NAMALWA (cell line): Measurements from ENCODE around the gene PIN4.
"Not testable (repeated sequence)": the region's sequence is repeated elsewhere in the genome, so short reads cannot be mapped to it uniquely, and the experiment has no call there.

Experiments used
- DNase-seq: peaks from one replicate; pipeline ENCODE4 v3.0.0-alpha.2; 2015; ENCODE audit warnings: low spot score

PIN4 gene

DNA sequence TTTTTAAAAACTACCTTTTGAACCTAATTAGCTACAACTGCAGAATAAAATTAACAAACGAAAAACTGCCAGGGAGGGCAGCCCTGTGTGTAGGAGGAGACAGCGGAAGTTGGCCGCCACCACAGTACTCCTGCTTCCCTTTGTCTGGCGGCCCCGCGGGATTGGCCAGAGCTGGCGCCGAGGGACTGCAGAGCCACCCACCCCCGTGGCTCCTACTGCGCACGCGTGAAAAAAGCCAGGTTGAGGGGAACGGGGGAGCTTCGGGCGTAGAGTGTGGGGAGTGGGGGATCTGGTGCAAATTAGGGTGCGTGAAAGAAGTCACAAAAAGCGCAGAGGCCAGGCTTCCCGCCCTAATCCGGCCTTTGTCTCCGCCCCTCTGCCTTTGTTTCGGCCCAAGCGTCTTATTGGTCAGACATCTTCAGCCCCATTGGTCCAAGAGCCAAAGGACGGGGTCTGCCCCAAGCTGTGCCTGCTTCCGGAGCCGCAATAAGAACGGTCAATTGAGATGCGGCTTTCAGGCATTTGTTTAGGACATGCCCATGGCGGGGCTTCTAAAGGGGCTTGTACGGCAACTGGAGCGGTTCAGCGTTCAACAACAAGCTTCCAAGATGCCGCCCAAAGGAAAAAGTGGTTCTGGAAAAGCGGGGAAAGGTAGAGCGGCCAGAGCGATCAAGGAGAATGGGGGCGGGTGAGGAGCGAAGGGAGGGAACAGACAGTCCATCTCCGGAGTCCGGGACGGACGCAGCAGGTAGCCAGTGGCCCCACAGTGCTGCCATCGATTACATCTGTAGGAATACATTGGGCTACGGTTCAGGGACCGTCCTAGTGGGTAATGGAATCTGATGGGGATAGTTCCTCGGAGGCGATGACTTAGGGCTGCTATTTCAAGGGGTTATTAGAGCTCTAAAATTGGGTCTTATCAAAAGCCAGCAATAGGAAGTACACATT is at the start of gene PIN4:
Gene PIN4, plus strand, starts transcription at position 580 of the 948 bp plus-strand sequence. Its CDS starts 29 bp downstream, at position 609.
- peak; percentile 96 for DNase-seq

DNA sequence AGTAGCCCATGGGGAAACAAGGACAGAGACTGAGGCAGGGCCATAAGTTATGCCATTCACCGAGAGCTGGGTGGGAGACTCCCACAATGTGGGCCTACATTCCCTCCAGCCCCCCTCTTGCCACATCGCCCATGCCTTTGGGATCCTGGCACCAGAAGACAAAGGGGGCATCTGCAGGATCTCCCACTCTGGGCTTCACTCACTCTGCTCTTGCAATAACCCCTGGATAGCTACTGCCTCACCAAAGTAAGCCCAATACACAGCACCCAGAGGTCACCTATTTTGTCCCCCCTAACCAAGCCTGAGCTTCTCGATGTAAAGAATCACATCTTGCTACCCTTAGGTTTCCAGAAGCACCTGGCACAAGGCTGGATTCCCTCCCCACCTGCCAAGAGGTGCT is 49.1 kb upstream of the PIN4 start:
- DNase-seq, result no peak

DNA sequence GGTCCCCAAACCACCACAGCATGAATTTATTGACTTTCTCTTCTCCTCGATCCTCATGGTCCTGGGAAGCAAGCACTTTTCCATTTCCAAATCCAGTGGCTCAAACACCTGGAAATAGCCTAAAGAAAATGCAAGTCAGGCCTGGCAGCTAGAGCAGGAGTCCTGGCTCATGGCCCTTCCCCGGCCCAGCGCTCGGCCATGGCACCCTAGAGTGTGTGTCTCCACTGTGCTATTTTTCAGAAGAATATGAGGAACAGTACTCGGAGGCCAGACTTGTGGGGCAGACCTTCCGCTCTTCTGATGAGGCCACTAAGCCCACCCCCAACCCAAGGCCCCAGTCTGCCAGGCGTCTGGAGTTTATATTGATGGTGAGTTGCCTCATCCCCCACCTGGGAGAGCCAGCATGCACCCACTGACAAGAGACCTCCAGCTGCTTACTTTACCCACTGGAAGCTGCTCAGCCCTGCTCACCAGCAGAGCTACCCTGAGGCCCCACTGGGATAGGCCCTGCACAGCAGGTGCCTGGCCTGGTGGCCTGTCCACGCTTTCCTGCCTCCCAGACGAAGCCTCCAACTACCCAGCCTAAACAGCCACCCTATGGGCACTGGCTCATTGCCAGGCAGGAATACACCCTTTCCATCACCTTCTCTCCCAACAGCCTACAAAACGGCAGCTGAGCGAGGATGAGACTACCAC is 47.6 kb upstream of the PIN4 start:
- DNase-seq, result no peak

DNA sequence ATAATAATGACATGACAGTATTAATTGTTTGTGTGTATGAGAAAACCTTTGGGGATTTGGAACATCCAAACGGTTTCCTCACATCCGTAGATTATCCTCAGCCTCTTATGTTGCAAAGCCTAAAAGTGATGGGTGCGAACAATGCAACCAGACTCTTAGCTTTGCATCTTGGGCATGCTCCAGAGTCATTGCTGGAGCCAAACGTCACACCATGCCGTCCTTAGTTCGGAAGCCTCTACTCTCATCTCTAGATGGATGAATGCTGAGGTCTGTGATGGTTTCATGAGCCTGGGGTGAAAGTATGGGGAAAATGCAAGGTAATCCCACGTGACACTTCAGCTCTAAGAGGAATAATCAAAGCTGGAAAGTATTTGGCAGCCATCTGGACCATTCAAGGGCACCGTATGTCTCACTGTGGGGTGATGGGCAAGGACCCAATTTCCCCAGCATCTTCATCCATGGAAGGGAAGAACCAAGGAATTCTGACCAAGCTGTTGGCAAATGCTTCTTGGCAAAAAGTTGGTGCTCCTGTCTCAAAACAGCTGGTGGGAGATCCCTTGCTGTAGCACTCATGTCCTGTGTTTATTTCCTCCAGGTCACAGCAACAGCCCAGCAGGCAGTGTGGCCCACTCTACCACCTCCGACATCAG is 43.6 kb upstream of the PIN4 start:
- no peak for DNase-seq

DNA sequence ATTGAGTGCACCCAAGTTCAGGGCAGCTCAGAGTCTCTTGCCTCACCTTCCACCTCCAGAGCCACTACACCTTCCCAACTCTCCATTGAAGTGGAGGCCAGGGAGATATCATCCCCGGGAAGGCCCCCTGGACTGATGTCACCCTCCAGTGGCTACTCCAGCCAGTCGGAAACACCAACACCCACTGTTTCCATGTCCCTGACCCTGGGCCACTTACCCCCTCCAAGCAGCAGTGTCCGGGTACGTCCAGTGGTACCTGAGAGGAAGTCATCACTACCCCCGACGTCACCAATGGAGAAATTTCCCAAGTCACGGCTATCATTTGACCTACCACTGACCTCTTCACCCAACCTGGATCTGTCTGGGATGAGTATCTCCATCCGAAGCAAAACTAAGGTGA is 42.0 kb upstream of the PIN4 start:
- DNase-seq, result no peak

DNA sequence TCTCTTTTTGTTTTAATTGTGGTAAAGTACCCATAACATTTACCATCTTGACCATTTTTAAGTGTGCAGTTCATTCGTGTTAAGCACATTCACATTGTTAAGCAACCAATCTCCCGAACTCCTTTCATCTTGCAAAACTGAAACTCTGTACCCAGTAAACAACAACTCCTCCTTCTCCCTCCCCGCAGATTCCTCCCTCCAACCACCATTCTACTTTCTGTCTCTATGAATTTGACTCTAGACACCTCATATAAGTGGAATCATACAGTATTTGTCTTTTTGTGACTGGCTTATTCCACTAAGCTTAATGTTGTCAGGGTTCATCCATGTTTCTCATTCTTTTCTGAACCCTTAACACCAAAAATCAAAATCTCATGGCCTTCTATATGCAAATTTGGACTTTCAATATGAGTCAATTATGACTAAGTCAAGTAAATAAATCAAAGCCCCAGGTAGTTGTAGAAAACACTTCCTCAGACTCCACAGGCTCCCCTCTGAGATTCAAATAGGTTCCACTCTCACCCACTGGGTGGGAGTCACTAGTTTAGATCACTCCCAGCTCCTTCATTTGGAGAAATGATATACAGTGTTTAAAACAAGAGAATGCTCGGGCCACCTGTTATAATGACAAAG is 40.1 kb upstream of the PIN4 start:
- no peak for DNase-seq

DNA sequence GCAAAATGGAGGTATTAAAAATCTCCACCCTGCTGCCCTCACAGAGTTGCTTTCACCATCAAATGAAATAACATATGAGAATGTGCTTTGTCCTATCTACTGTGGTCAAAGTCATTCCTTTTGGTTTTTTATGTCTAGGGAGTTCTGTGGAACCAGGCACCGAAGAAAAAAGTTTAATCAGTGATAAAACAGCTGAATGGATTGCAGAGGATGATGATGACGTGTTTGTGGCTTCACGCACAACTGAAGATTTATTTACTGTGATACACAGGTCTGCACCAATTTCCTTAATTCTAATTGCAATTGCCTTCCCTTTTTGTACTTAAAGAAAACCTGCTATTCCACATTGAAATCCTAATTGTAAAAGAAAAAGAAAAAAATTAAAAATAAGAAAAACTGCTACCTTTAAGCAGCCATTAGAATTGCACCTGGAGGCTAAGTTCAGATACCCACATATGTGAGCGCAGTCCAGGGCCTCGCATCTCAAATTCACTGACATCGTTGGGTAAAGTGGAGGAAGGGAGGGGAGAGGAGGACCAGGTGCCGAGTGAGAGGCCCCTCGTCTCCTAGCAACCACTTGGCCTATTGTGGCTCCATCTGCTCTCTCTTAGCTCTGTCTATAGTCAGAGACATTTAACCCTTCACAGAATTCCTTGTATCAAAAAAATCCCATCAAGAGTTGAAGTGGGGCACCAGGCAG is 39.3 kb upstream of the PIN4 start:
- DNase-seq, result peak; percentile 27

DNA sequence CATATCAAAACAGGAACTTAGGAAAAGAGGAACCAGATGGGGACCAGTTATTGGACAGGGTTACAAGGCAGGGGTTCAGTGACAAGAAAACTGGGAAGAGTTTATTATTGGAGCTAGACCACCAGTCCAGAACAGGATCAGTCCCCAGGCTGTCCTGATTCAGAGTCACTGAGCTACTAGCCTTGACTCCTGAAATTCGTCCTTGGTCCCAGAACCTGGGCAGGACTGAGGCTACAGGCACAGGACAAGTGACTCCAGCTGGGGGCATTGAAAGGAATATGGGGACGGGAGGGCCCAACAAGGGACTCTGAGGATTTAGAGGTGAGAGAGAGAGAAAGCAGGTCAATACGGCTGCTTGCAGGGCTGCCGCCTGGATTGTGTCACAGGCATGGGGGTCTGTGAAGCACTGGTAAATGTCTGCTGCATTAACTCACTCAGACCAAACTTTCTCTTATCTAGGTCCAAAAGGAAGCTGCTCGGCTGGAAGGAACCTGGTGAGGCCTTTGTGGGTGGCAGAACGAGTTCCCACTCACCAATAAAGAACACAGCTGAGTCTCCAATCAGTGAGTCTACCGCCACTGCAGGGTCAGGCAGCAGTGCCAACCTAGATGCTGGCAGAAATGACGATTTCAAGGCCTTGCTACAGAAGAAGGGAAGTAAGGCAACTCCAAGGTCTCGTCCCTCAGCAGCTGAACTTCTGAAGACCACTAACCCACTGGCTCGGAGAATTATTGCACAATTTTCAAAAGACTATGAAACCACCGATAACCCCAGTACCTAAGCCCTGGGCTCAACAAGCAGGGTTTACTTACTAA is 38.6 kb upstream of the PIN4 start:
- no peak for DNase-seq

DNA sequence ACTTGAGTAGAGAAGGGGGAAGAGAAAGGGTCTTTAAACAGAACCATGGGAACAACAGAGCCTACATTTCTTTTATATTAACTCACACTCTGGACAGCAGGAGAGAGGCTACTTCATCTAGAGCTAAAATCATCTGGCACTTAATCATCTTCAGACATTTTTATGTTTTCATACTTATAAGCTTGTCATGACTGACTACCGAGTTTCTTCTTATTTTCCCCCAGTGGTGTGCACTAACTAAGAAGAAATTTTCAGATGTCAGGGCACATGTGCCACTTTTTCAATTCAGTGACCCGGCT is 38.0 kb upstream of the PIN4 start:
- no peak for DNase-seq

DNA sequence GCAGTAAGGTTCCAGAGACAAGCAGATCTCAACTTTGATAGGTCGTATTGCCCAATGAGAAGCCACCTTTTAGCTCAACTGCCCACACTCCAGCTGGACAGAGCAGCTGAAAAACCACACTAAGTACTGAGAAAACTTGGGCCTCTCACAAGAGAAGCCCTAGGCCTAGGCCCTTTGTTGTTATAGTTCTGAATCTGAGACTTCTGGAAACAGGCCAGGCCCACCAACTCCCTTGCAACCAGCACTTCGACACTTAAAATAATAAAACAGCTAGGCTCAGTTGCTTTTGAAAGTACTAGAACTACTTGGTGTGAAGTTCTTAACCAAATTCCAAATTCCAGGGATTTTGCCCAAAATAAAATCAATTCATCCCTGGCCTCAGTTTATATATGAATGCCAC is 36.4 kb upstream of the PIN4 start:
- no peak for DNase-seq

DNA sequence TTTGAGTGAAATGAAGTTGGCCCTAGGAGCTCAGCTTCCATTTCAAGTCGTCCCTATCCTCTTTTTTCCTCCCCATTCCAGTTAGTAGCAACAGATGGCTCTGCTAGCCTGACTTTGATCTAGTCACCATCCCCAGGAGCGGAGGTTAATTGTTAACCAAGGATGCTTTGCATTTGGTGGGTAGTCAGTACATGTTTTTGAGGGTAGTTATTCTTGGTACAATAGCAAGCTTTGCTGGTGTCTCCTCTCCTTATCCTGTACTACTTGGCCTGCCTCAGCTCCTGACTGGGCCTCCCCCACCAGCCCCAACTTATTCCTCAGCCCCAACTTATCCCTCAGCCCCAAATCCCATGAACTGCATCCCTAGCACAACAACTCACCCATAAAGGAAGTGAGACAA is 35.0 kb upstream of the PIN4 start:
- DNase-seq, result no peak

DNA sequence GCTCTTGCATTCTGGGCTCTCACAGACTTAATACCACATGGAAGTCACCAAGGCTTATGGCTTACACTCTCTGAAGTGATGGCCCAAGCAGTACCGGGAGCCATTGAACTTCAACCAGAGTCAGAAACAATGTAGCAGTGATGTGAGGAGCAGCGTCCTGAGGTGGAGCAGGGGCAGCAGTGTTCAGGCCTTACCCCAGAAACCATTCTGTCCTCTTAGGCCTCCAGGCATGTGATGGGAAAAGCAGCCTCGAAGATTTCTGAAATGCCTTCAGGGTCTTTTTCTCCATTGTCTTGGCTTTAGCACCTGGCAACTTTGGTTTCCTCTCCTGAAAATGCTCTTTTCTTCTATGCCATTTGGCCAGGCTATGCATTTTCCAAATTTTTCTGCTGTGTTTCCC is 22.8 kb upstream of the PIN4 start:
- DNase-seq, result no peak

DNA sequence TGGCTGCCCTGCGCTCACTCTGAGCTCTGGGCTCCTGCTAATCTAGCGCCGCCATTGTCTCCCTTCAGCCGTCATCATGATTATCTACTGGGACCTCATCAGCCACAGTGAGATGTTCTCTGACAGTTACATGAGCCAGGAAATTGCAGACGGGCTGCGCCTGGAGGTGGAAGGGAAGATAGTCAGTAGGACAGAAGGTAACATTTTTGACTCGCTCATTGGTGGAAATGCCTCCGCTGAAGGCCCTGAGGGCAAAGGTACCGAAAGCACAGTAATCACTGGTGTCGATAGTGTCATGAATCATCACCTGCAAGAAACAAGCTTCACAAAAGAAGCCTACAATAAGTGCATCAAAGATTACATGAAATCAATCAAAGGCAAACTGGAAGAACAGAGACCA is 21.8 kb upstream of the PIN4 start:
- no peak for DNase-seq

DNA sequence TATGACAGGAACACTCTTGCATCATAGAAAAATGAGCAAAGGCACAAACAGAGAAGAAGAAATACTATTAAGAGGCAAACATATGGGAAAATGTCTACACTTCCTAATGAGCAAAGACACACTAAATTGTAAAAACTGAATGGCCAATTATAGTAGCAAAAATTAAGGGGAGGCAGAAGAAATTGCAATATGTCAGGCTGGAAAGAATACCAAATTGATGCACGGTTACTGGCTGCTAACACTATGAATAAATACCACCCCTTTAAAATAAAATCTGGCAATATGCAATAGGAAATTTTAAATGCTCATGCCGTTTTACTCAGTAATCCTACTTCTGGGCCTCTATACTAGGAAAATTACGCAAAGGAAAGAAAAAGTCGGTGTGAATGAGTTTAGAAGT is 16.0 kb upstream of the PIN4 start:
- DNase-seq, result no peak

DNA sequence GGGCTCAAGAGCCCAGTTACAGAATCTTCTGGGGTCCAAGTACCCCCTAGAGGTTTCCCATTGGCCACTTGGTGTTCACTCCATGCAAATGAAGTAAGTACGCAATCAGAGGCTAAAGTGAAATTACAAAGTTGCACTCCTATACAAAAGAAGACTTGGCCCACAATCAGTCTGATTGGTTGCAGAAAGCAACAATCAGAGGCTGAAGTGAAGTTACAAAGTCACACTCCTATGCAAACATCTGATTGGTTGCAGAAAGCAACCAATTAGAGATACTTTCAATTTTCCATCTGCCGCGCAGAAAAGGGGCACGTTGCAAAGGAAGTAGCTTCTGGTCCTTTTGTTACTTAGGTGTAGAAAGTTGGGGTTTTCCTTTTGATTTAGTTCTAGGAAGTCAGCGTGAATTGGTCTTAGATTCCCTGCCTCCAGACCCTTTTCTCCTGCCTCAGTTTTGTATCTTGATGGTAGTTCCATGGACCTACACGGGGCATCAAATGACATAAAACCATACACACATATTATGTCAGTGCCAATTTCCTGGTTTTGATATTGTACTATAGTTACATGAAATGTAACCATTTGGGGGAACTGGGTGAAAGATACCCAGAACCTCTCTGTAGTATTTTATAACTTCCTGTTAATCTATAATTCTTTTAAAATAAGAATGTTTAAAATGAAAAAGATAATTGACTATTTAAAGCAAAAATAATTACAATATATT is 12.4 kb upstream of the PIN4 start:
- no peak for DNase-seq

DNA sequence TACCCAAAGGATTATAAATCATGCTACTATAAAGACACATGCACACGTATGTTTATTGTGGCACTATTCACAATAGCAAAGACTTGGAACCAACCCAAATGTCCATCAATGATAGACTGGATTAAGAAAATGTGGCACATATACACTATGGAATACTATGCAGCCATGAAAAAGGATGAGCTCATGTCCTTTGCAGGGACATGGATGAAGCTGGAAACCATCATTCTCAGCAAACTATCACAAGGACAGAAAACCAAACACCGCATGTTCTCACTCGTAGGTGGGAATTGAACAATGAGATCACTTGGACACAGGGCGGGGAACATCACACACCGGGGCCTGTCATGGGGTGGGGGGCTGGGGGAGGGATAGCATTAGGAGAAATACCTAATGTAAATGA is 5.3 kb upstream of the PIN4 start:
- not testable (repeated sequence) for DNase-seq

DNA sequence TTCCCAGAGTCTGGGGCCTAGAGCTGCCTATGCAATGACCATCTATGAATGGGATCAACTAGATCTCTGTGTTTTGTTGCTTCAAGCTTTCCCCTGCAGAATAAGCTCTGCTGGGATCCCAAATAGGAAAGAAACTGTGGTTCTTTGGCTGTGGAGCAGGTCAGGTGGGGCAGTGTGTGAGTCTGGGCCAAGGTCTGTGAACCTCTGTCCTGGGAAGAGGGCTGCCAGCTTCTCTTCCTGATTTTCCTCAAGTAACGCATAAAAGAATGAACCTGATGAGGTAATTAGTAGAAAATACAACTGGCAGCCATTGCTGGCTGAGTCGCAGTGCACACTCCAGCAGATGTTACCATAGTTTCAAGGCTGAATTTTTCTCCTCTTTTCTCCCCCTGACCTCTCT is 4.6 kb upstream of the PIN4 start:
- DNase-seq, result no peak

DNA sequence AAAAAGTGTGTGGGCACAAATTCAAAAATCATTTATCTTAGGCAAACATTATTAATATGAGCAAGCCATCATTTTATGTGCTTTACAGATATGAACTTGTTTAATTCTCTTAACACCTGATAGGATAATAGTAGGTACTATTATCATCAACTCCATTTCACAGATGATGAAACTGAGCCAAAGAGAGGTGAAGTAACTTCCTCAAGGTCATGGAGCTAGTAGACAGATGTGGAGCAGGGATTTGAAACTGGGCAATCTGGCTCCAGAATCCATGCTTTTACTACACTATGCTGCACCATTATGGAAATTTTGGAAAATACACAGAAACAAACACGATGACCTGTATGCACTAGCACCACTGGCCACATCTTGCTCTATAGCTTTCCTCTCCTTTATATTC is 1.0 kb upstream of the PIN4 start:
- DNase-seq, result no peak

DNA sequence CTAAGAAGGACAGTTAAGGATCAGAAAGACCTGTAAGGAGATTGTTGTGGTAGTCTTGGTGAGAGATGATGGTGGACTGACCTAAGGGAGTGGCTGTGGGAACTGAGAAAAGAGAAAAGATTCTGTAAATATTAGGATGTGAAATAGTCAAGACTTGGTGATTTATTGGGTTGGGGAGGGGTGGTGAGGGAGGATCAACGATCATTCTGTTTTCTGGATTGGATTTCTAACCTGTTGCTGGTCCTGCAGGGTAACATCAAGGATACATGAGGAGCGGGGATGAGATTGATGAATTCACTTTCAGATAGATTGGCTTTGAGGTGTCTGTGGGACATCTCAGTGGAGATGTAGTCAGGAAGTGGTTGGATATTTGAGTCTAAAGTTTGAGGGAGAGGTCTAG is 1.4 kb downstream of the PIN4 start:
- no peak for DNase-seq

DNA sequence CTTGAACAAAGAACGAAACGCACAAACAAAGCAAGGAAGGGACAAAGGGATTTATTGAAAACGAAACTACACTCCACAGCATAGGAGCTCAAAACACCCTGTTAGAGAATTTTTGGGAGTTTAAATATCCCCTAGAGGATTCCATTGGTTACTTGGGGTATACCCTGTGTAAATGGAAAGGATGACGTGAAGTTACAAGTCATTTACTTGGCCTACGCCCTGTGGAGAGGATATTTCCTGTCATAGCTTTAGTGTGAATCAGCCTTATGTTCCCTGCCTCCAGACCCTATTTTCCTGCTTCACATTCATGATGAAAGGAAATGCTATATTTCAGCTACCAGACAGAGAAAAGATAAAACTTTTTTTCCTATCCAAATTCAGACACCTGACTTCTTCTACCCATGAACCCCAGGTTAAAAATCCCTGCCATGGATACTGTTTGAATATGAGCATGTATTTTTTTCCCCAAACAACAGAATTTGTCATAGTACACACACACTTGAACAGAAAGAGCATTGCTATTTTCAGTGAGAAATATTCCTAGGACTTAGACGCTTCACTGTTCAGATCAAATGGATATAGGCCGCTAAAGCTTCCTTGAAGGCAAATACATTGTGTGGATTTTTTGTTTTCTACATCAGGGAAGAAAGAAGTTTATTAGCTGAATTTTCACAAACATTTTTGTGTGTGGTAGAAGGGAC is 20.4 kb downstream of the PIN4 start:
- no peak for DNase-seq
